HepG2 (cell line): ENCODE data around the gene EIF4ENIF1. TPM values are rescaled to one million over a fixed set of nuclear protein-coding genes. Genes with fewer than 3 reads are reported as not detected.

Experiments
- KAT8 ChIP-seq: IDR thresholded peaks from 2 replicates; pipeline ENCODE4 v1.6.1; 2016; ENCODE audit warnings: missing genetic modification reagents, missing compliant biosample characterization
- KDM5A ChIP-seq: fragments of 200-600 bp; sonication (generic); IDR thresholded peaks from 2 replicates; pipeline ENCODE4 v1.7.0; 2018; ENCODE audit warnings: antibody characterized with exemption, mild to moderate bottlenecking, low read length, borderline replicate concordance
- LCORL ChIP-seq, 2 experiments: fragments of 450-650 bp in 1 of 2; sonication (generic) in 1 of 2; formaldehyde crosslinking in 1 of 2; IDR thresholded peaks; 2 replicates each; pipeline versions ENCODE4 v1.5.0 to v1.6.1; 2017 to 2020; ENCODE audit warnings: antibody characterized with exemption in 1 of 2, missing genetic modification reagents in 1 of 2
- REPIN1 ChIP-seq: sonication (generic); formaldehyde crosslinking; IDR thresholded peaks from 2 replicates; pipeline ENCODE4 v1.8.0; 2022; ENCODE audit warnings: missing genetic modification reagents, low read depth, mild to moderate bottlenecking, borderline replicate concordance
- SMYD3 ChIP-seq: sonication (generic); formaldehyde crosslinking; IDR thresholded peaks from 2 replicates; pipeline ENCODE4 v1.8.1; 2023; ENCODE audit warnings: mild to moderate bottlenecking, missing genetic modification reagents
- TBP ChIP-seq: sonication (generic); formaldehyde crosslinking; IDR thresholded peaks from 2 replicates; pipeline ENCODE4 v1.5.0; 2020; ENCODE audit warnings: missing genetic modification reagents
- TOPORS ChIP-seq: sonication (generic); formaldehyde crosslinking; IDR thresholded peaks from 2 replicates; pipeline ENCODE4 v1.8.0; 2023; ENCODE audit warnings: mild to moderate bottlenecking, missing genetic modification reagents
- ZNF232 ChIP-seq: sonication (generic); formaldehyde crosslinking; IDR thresholded peaks from 2 replicates; pipeline ENCODE4 v1.4.0; 2020; ENCODE audit warnings: missing genetic modification reagents, borderline replicate concordance
- ZNF24 ChIP-seq: fragments of 450-650 bp; IDR thresholded peaks from 2 replicates; pipeline ENCODE4 v1.6.1; 2017; ENCODE audit warnings: antibody characterized with exemption, mild to moderate bottlenecking
- ZNF383 ChIP-seq: sonication (generic); formaldehyde crosslinking; IDR thresholded peaks from 2 replicates; pipeline ENCODE4 v1.4.0; 2020; ENCODE audit warnings: missing genetic modification reagents, mild to moderate bottlenecking, borderline replicate concordance
- ZNF446 ChIP-seq: sonication (generic); formaldehyde crosslinking; IDR thresholded peaks from 2 replicates; pipeline ENCODE4 v1.5.0; 2020; ENCODE audit warnings: mild to moderate bottlenecking, missing genetic modification reagents
- ZNF563 ChIP-seq: sonication (generic); formaldehyde crosslinking; IDR thresholded peaks from 2 replicates; pipeline ENCODE4 v1.8.0; 2022; ENCODE audit warnings: mild to moderate bottlenecking, moderate library complexity, missing genetic modification reagents
- polyA plus RNA-seq, 8 experiments: library from polyadenylated mRNA; depleted of rRNA in 3 of 8; stranded (reverse) in 7 of 8; unstranded in 1 of 8; fragments of >200 nt; fragmentation: Illumina TruSeq in 4 of 8; extraction: Trizol in 4 of 8; gene quantifications; 2 replicates each; pipeline versions ENCODE4 v1.2.1 to v1.2.3, GENCODE V29; 2011 to 2016; ENCODE audit warnings: low read depth in 4 of 8, missing spikeins in 1 of 8, mixed read lengths in 1 of 8; ENCODE audit not compliant: insufficient read depth in 1 of 8
- total RNA-seq, 5 experiments: library from RNA; depleted of rRNA; stranded (reverse); fragments of >200 nt; fragmentation: Illumina TruSeq; extraction: Trizol; gene quantifications; 2 replicates each; pipeline ENCODE4 v1.2.3, GENCODE V29; 2016; ENCODE audit warnings: low read depth in 1 of 5
- TF ChIP-seq, protein P1 (sequence below): sonication (generic); formaldehyde crosslinking; IDR thresholded peaks from 2 replicates; pipeline ENCODE4 v1.5.1; 2020; ENCODE audit warnings: mild to moderate bottlenecking, missing genetic modification reagents, moderate library complexity
- TF ChIP-seq, protein P2 (sequence below): sonication (generic); formaldehyde crosslinking; IDR thresholded peaks from 2 replicates; pipeline ENCODE4 v1.5.1; 2020; ENCODE audit warnings: mild to moderate bottlenecking, missing genetic modification reagents, borderline replicate concordance
- TF ChIP-seq, protein P3 (sequence below): sonication (generic); formaldehyde crosslinking; IDR thresholded peaks from 2 replicates; pipeline ENCODE4 v1.4.0; 2020; ENCODE audit warnings: mild to moderate bottlenecking, missing genetic modification reagents

EIF4ENIF1 gene
- total and polyA plus RNA-seq, 2 of the 13 experiments (the other 11 are each of a cell fraction or from before 2014, with no cell fraction given), result 11.9 to 12.3 TPM

DNA sequence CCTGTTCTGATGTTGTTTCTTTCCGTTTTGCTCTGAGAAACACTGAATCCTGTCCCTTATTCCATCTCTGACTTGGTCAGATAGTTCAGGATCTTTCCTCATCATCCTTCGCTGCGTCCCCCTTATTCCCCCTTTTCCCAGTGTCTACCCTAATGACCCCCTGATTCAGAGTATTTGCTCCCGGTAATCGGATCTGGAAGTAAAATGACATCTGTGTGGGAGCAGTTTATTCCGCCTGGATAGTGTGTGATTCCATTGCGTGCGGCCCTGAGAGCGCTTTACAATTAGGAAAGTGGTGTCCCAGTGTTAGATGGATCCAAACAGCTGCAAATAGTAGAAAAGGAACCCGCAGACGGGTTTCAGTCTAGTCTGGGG lies 89.6 kb downstream of the EIF4ENIF1 start (continued):
- TF ChIP-seq, protein P1, sequence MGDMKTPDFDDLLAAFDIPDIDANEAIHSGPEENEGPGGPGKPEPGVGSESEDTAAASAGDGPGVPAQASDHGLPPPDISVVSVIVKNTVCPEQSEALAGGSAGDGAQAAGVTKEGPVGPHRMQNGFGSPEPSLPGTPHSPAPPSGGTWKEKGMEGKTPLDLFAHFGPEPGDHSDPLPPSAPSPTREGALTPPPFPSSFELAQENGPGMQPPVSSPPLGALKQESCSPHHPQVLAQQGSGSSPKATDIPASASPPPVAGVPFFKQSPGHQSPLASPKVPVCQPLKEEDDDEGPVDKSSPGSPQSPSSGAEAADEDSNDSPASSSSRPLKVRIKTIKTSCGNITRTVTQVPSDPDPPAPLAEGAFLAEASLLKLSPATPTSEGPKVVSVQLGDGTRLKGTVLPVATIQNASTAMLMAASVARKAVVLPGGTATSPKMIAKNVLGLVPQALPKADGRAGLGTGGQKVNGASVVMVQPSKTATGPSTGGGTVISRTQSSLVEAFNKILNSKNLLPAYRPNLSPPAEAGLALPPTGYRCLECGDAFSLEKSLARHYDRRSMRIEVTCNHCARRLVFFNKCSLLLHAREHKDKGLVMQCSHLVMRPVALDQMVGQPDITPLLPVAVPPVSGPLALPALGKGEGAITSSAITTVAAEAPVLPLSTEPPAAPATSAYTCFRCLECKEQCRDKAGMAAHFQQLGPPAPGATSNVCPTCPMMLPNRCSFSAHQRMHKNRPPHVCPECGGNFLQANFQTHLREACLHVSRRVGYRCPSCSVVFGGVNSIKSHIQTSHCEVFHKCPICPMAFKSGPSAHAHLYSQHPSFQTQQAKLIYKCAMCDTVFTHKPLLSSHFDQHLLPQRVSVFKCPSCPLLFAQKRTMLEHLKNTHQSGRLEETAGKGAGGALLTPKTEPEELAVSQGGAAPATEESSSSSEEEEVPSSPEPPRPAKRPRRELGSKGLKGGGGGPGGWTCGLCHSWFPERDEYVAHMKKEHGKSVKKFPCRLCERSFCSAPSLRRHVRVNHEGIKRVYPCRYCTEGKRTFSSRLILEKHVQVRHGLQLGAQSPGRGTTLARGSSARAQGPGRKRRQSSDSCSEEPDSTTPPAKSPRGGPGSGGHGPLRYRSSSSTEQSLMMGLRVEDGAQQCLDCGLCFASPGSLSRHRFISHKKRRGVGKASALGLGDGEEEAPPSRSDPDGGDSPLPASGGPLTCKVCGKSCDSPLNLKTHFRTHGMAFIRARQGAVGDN (CRISPR knock-in tag), result no peak
- TF ChIP-seq ZNF24 (no peak), ZNF563 (CRISPR knock-in tag) (no peak), KDM5A (peak; percentile 60), SMYD3 (CRISPR knock-in tag) (no peak), ZNF232 (CRISPR knock-in tag) (no peak), LCORL (IDR thresholded peaks at IDR 0.05) (no peak), LCORL (CRISPR knock-in tag; IDR thresholded peaks at IDR 0.05) (0 out of 2 replicates have a peak, but pooled peaks have one; percentile 1), TBP (CRISPR knock-in tag) (no peak), ZNF383 (CRISPR knock-in tag) (no peak), KAT8 (CRISPR knock-in tag) (no peak), ZNF446 (CRISPR knock-in tag) (peak; percentile 12; the same call in 1 of the 2 replicates), TOPORS (no peak), REPIN1 (CRISPR knock-in tag) (no peak)
- TF ChIP-seq, protein P2, sequence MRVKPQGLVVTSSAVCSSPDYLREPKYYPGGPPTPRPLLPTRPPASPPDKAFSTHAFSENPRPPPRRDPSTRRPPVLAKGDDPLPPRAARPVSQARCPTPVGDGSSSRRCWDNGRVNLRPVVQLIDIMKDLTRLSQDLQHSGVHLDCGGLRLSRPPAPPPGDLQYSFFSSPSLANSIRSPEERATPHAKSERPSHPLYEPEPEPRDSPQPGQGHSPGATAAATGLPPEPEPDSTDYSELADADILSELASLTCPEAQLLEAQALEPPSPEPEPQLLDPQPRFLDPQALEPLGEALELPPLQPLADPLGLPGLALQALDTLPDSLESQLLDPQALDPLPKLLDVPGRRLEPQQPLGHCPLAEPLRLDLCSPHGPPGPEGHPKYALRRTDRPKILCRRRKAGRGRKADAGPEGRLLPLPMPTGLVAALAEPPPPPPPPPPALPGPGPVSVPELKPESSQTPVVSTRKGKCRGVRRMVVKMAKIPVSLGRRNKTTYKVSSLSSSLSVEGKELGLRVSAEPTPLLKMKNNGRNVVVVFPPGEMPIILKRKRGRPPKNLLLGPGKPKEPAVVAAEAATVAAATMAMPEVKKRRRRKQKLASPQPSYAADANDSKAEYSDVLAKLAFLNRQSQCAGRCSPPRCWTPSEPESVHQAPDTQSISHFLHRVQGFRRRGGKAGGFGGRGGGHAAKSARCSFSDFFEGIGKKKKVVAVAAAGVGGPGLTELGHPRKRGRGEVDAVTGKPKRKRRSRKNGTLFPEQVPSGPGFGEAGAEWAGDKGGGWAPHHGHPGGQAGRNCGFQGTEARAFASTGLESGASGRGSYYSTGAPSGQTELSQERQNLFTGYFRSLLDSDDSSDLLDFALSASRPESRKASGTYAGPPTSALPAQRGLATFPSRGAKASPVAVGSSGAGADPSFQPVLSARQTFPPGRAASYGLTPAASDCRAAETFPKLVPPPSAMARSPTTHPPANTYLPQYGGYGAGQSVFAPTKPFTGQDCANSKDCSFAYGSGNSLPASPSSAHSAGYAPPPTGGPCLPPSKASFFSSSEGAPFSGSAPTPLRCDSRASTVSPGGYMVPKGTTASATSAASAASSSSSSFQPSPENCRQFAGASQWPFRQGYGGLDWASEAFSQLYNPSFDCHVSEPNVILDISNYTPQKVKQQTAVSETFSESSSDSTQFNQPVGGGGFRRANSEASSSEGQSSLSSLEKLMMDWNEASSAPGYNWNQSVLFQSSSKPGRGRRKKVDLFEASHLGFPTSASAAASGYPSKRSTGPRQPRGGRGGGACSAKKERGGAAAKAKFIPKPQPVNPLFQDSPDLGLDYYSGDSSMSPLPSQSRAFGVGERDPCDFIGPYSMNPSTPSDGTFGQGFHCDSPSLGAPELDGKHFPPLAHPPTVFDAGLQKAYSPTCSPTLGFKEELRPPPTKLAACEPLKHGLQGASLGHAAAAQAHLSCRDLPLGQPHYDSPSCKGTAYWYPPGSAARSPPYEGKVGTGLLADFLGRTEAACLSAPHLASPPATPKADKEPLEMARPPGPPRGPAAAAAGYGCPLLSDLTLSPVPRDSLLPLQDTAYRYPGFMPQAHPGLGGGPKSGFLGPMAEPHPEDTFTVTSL (CRISPR knock-in tag), result peak; percentile 43; the same call in 1 of the 2 replicates
- TF ChIP-seq, protein P3, sequence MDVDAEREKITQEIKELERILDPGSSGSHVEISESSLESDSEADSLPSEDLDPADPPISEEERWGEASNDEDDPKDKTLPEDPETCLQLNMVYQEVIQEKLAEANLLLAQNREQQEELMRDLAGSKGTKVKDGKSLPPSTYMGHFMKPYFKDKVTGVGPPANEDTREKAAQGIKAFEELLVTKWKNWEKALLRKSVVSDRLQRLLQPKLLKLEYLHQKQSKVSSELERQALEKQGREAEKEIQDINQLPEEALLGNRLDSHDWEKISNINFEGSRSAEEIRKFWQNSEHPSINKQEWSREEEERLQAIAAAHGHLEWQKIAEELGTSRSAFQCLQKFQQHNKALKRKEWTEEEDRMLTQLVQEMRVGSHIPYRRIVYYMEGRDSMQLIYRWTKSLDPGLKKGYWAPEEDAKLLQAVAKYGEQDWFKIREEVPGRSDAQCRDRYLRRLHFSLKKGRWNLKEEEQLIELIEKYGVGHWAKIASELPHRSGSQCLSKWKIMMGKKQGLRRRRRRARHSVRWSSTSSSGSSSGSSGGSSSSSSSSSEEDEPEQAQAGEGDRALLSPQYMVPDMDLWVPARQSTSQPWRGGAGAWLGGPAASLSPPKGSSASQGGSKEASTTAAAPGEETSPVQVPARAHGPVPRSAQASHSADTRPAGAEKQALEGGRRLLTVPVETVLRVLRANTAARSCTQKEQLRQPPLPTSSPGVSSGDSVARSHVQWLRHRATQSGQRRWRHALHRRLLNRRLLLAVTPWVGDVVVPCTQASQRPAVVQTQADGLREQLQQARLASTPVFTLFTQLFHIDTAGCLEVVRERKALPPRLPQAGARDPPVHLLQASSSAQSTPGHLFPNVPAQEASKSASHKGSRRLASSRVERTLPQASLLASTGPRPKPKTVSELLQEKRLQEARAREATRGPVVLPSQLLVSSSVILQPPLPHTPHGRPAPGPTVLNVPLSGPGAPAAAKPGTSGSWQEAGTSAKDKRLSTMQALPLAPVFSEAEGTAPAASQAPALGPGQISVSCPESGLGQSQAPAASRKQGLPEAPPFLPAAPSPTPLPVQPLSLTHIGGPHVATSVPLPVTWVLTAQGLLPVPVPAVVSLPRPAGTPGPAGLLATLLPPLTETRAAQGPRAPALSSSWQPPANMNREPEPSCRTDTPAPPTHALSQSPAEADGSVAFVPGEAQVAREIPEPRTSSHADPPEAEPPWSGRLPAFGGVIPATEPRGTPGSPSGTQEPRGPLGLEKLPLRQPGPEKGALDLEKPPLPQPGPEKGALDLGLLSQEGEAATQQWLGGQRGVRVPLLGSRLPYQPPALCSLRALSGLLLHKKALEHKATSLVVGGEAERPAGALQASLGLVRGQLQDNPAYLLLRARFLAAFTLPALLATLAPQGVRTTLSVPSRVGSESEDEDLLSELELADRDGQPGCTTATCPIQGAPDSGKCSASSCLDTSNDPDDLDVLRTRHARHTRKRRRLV, result 0 out of 2 replicates have a peak, but pooled peaks have one; percentile 3
